ENCODE data around the gene NR2F6. TPM values are rescaled to one million over a fixed set of nuclear protein-coding genes. Genes with fewer than 3 reads are reported as not detected.

The NR2F6 gene
- total and polyA plus RNA-seq, 2 donors (not counting 1 experiment from before 2014, with no cell fraction given), result 2.0 to 4.9 TPM

DNA sequence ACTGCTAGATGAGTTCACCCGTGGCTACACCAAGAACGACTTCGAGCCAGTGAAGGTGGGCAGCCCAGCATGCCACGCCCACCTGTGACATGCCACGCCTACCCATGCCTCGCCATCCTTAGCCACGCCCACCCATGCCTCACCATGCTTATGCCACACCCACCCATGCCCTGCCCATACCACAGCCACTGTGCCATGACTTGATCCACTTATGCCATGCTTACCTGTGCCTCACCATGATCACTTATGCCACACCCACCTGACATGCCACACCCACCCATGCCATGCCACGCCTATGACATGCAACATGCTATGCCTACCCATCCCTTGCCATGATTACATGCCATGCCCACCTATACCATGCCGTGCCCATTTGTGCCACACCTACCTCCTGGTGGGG is 43.5 kb downstream of the NR2F6 start:
- peaks cover 4 to 78% of the 10 kb centered on the region in 2 experiments for H3K36me3 ChIP-seq (replicated peaks in 1 of 2; ENCODE audit: control extremely low read depth in 1 of 2, control insufficient read depth in 1 of 2, extremely low read depth in 1 of 2, insufficient read depth in 2 of 2, low read length in 1 of 2)
- TF ChIP-seq, protein P1, sequence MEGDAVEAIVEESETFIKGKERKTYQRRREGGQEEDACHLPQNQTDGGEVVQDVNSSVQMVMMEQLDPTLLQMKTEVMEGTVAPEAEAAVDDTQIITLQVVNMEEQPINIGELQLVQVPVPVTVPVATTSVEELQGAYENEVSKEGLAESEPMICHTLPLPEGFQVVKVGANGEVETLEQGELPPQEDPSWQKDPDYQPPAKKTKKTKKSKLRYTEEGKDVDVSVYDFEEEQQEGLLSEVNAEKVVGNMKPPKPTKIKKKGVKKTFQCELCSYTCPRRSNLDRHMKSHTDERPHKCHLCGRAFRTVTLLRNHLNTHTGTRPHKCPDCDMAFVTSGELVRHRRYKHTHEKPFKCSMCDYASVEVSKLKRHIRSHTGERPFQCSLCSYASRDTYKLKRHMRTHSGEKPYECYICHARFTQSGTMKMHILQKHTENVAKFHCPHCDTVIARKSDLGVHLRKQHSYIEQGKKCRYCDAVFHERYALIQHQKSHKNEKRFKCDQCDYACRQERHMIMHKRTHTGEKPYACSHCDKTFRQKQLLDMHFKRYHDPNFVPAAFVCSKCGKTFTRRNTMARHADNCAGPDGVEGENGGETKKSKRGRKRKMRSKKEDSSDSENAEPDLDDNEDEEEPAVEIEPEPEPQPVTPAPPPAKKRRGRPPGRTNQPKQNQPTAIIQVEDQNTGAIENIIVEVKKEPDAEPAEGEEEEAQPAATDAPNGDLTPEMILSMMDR (IDR thresholded peaks at IDR 0.05), result no peak
- no peak for TF ChIP-seq EZH2 (IDR thresholded peaks at IDR 0.05; ENCODE audit: borderline replicate concordance, insufficient read depth, low read depth, low read length, poor library complexity, severe bottlenecking)
- H2AFZ ChIP-seq (ENCODE audit: insufficient read depth, low read depth, low read length, poor library complexity, severe bottlenecking), result no peak overlapping the region
- H3K4me3 ChIP-seq (ENCODE audit: control extremely low read depth in 1 of 5, extremely low read depth in 1 of 5, insufficient read depth in 1 of 5, low read depth in 2 of 5, low read length in 4 of 5), result no peak overlapping the region
- ATAC-seq (ENCODE audit: low read depth) (no peak), DNase-seq (no peak)
- intact Hi-C loops (cut with micrococcal nuclease), result no loop called here
- no peaks in the 10 kb centered on the region for H4K20me1 ChIP-seq (ENCODE audit: control insufficient read depth, insufficient read depth, low read length, poor library complexity, severe bottlenecking)
- no peak overlapping the region for H3K27ac ChIP-seq (ENCODE audit: low read length in 2 of 2)
- 85% methylated on average over 8 of the region's 9 CpGs for WGBS (ENCODE audit: insufficient coverage)
- no peak overlapping the region for H3K9ac ChIP-seq (ENCODE audit: low read length)
- no peaks in the 10 kb centered on the region for H3K9me3 ChIP-seq (ENCODE audit: control extremely low read depth in 1 of 3, control insufficient read depth in 2 of 3, insufficient read depth in 1 of 3, low read length in 2 of 3)
- Mint-ChIP-seq H3K27ac (no peak overlapping the region), H3K27me3 (no peaks in the 10 kb centered on the region), H3K4me1 (peaks cover 3% of the 10 kb centered on the region), H3K4me3 (no peak overlapping the region), H3K9me3 (ENCODE audit: insufficient read depth) (no peaks in the 10 kb centered on the region)
- no peaks in the 10 kb centered on the region for H3K27me3 ChIP-seq (replicated peaks in 1 of 4; ENCODE audit: control extremely low read depth in 1 of 4, control insufficient read depth in 3 of 4, insufficient read depth in 4 of 4, low read length in 3 of 4)
- POLR2A ChIA-PET, result no interaction called here
- no peaks in the 10 kb centered on the region for H3K79me2 ChIP-seq (ENCODE audit: control insufficient read depth, insufficient read depth, low read length)
- no peak overlapping the region for H3K4me2 ChIP-seq (replicated peaks; ENCODE audit: low read depth, low read length, poor library complexity, severe bottlenecking)
- CTCF ChIA-PET, result interaction anchor here (0.6 kb wide), 1 partner anchor 143 kb away, joined by 3 read pairs; no protein-coding TSS in a partner anchor
- H3K4me1 ChIP-seq (ENCODE audit: control insufficient read depth in 2 of 2, insufficient read depth in 2 of 2, low read length in 2 of 2), result no peaks in the 10 kb centered on the region

DNA sequence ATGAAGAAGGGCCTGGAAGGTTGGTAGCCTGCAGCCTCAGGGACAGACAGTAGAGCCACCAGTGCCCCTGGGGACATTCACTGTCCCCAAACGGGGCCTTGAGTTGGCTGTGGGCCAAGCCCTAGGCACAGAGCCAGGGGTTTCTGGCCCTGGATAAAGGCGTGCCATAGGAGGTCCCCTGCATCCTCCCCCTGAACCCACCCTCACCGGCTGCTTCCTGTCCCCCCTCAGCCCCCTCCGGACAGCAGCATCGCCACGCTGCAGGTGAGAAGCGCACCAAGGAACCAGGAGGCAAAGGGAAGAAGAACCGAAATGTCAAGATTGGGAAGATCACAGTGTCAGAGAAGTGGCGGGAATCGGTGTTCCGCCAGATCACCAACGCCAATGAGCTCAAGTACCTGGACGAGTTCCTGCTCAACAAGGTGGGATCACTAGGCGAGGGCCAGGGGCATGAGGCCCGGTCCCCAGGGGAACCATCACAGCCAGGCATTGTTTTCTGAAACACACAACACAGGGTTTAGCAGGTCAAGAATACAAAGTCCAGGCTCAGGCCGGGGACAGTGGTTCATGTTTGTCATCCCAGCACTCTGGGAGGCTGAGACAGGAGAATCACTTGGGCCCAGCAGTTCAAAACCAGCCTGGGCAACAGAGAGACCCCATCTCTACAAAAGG is 45.2 kb downstream of the NR2F6 start:
- Mint-ChIP-seq H3K27ac (no peak overlapping the region), H3K27me3 (no peaks in the 10 kb centered on the region), H3K9me3 (ENCODE audit: insufficient read depth) (no peaks in the 10 kb centered on the region), H3K4me3 (no peak overlapping the region), H3K4me1 (peaks cover 3% of the 10 kb centered on the region)
- Histone ChIP-seq H3K79me2 (ENCODE audit: control insufficient read depth, insufficient read depth, low read length) (peaks cover 3% of the 10 kb centered on the region), H3K9ac (ENCODE audit: low read length) (no peak overlapping the region), H3K4me1 (ENCODE audit: control insufficient read depth in 2 of 2, insufficient read depth in 2 of 2, low read length in 2 of 2) (no peaks in the 10 kb centered on the region), H3K4me2 (replicated peaks; ENCODE audit: low read depth, low read length, poor library complexity, severe bottlenecking) (no peak overlapping the region), H3K9me3 (ENCODE audit: control extremely low read depth in 1 of 3, control insufficient read depth in 2 of 3, insufficient read depth in 1 of 3, low read length in 2 of 3) (no peaks in the 10 kb centered on the region), H4K20me1 (ENCODE audit: control insufficient read depth, insufficient read depth, low read length, poor library complexity, severe bottlenecking) (no peaks in the 10 kb centered on the region), H3K27me3 (replicated peaks in 1 of 4; ENCODE audit: control extremely low read depth in 1 of 4, control insufficient read depth in 3 of 4, insufficient read depth in 4 of 4, low read length in 3 of 4) (no peaks in the 10 kb centered on the region), H3K4me3 (ENCODE audit: control extremely low read depth in 1 of 5, extremely low read depth in 1 of 5, insufficient read depth in 1 of 5, low read depth in 2 of 5, low read length in 4 of 5) (no peak overlapping the region), H3K36me3 (replicated peaks in 1 of 2; ENCODE audit: control extremely low read depth in 1 of 2, control insufficient read depth in 1 of 2, extremely low read depth in 1 of 2, insufficient read depth in 2 of 2, low read length in 1 of 2) (peaks cover 4 to 66% of the 10 kb centered on the region in 2 experiments), H2AFZ (ENCODE audit: insufficient read depth, low read depth, low read length, poor library complexity, severe bottlenecking) (no peak overlapping the region), H3K27ac (ENCODE audit: low read length in 2 of 2) (no peak overlapping the region)
- CTCF ChIA-PET, result no interaction called here
- ATAC-seq (ENCODE audit: low read depth) (no peak), DNase-seq (no peak)
- POLR2A ChIA-PET, result no interaction called here
- no peak for TF ChIP-seq EZH2 (IDR thresholded peaks at IDR 0.05; ENCODE audit: borderline replicate concordance, insufficient read depth, low read depth, low read length, poor library complexity, severe bottlenecking)
- TF ChIP-seq, protein P1 (IDR thresholded peaks at IDR 0.05), result no peak
- 80% methylated on average over 16 of the region's 16 CpGs for WGBS (ENCODE audit: insufficient coverage)
- intact Hi-C loops (cut with micrococcal nuclease), result no loop called here

Data from B cell (primary cell).